Mammary epithelial cell (primary cell): Measurements from ENCODE around the gene KRTAP3-3.

Source experiments
- EZH2 ChIP-seq: IDR thresholded peaks from 2 replicates; pipeline ENCODE4 v1.6.1; 2012; ENCODE audit warnings: low read length, inconsistent platforms, borderline replicate concordance
- TF ChIP-seq, protein P1 (sequence below), 2 donors: IDR thresholded peaks in 1 of 2; conservative IDR thresholded peaks in 1 of 2; 2 replicates each; pipeline ENCODE4 v1.5.1; 2011 to 2012; ENCODE audit warnings: inconsistent platforms in 2 of 2, low read length in 2 of 2, mild to moderate bottlenecking in 2 of 2, control low read depth in 1 of 2, low read depth in 1 of 2; ENCODE audit not compliant: insufficient read depth in 1 of 2; ENCODE audit errors: extremely low read depth in 1 of 2

- TF ChIP-seq, protein P1, sequence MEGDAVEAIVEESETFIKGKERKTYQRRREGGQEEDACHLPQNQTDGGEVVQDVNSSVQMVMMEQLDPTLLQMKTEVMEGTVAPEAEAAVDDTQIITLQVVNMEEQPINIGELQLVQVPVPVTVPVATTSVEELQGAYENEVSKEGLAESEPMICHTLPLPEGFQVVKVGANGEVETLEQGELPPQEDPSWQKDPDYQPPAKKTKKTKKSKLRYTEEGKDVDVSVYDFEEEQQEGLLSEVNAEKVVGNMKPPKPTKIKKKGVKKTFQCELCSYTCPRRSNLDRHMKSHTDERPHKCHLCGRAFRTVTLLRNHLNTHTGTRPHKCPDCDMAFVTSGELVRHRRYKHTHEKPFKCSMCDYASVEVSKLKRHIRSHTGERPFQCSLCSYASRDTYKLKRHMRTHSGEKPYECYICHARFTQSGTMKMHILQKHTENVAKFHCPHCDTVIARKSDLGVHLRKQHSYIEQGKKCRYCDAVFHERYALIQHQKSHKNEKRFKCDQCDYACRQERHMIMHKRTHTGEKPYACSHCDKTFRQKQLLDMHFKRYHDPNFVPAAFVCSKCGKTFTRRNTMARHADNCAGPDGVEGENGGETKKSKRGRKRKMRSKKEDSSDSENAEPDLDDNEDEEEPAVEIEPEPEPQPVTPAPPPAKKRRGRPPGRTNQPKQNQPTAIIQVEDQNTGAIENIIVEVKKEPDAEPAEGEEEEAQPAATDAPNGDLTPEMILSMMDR (conservative IDR thresholded peaks at IDR 0.05 in 1 of 2, IDR thresholded peaks at IDR 0.05 in 1 of 2; ENCODE audit: extremely low read depth in 1 of 2, insufficient read depth in 1 of 2, low read depth in 1 of 2, low read length in 2 of 2) = no peak
- no peak for TF ChIP-seq EZH2
Observed at GRCh38 chr17:40962059-40962561, 31.9 kb downstream of the KRTAP3-3 start.
